Ovary (tissue), 3 donors: ENCODE measurements around the gene UBAC1.

ENCODE experiments used
- CTCF ChIP-seq, 3 donors: fragments of 450-650 bp in 2 of 3; fragments of 200-600 bp in 1 of 3; IDR thresholded peaks; one replicate each; pipeline versions ENCODE4 v1.5.1 to v1.8.0; 2016 to 2022; ENCODE audit warnings: antibody characterized with exemption in 3 of 3, mild to moderate bottlenecking in 1 of 3
- EP300 ChIP-seq: sonication (generic); formaldehyde crosslinking; IDR thresholded peaks from one replicate; pipeline ENCODE4 v1.6.1; 2017; ENCODE audit warnings: antibody characterized with exemption
- POLR2A ChIP-seq: fragments of 450-650 bp; IDR thresholded peaks from one replicate; pipeline ENCODE4 v1.6.1; 2017; ENCODE audit warnings: antibody characterized with exemption, mild to moderate bottlenecking, moderate library complexity
- donor health status: DM: no; HTN: no; CAD: no.

DNA sequence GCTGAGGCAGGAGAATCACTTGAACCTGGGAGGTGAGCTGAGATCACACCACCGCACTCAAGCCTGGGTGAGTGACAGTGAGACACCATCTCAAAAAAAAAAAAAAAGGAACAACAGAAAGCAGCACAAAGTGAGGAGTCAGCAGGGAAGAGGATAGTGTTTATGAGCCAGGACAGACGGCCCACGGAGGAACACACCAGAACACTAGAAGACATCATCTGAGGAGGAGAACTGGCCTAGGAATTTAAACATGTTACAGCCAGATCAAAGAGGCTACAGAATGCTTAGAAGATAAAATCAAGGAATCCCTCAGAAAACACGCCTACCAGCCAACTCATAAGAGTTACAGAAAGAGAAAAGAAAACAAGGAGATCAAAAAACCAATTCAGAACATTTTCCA is 12.2 kb downstream of the UBAC1 start:
- no peak for TF ChIP-seq CTCF (IDR thresholded peaks at IDR 0.05)
- TF ChIP-seq POLR2A = no peak
- TF ChIP-seq EP300 = no peak
